ENCODE results near the gene ANTXR1.

GRCh38 chr2:69157441-69157840 is 144.5 kb downstream of the ANTXR1 start:
- TF ChIP-seq CTCF (IDR thresholded peaks at IDR 0.05) (no peak), EP300 (IDR thresholded peaks at IDR 0.05) (no peak)
